ENCODE results near the gene NFIA. TPM values are rescaled to one million over a fixed set of nuclear protein-coding genes. Genes with fewer than 3 reads are reported as not detected.

Gene NFIA
- total and polyA plus RNA-seq, 2 of the 13 experiments (the other 11 are each of a cell fraction or from before 2014, with no cell fraction given): 14.7 to 28.5 TPM

GRCh38 chr1:61259379-61260148, 177.2 kb downstream of the NFIA start:
- intact Hi-C loops (cut with micrococcal nuclease; ENCODE audit: unreplicated experiment): no loop called here
- H4K20me1 ChIP-seq (ENCODE audit: insufficient read depth, low read length): no peaks in the 10 kb centered on the region
- no peaks in the 10 kb centered on the region for H3K27me3 ChIP-seq (ENCODE audit: control insufficient read depth in 1 of 2, insufficient read depth in 2 of 2, low read length in 2 of 2)
- DNase-seq (ENCODE audit: low spot score) (no peak), FAIRE-seq (no peak), ATAC-seq (no peak)
- H3K4me3 ChIP-seq (replicated peaks in 1 of 3; ENCODE audit: insufficient read depth in 1 of 3, low read depth in 2 of 3, low read length in 3 of 3): no peak overlapping the region
- TF ChIP-seq ZNF775 (CRISPR knock-in tag; IDR thresholded peaks at IDR 0.05; ENCODE audit: borderline replicate concordance) (no peak), ZNF441 (CRISPR knock-in tag; IDR thresholded peaks at IDR 0.05; ENCODE audit: borderline replicate concordance) (no peak), SOX5 (CRISPR knock-in tag; IDR thresholded peaks at IDR 0.05; ENCODE audit: borderline replicate concordance) (no peak), ZNF460 (CRISPR knock-in tag; IDR thresholded peaks at IDR 0.05; ENCODE audit: borderline replicate concordance) (no peak), SALL2 (CRISPR knock-in tag; IDR thresholded peaks at IDR 0.05) (no peak), ZNF570 (CRISPR knock-in tag; IDR thresholded peaks at IDR 0.05; ENCODE audit: borderline replicate concordance) (no peak), ATRX (CRISPR knock-in tag; IDR thresholded peaks at IDR 0.05; ENCODE audit: borderline replicate concordance) (no peak), SPEN (CRISPR knock-in tag; IDR thresholded peaks at IDR 0.05; ENCODE audit: low read depth) (no peak), RBM22 (optimal IDR thresholded peaks at IDR 0.05; ENCODE audit: low read length) (no peak), PHF5A (CRISPR knock-in tag; IDR thresholded peaks at IDR 0.05; ENCODE audit: low read depth, unreplicated experiment) (no peak), CTCF (CRISPR knock-in tag; IDR thresholded peaks at IDR 0.05) (no peak), FOSL2 (CRISPR knock-in tag; IDR thresholded peaks at IDR 0.05) (no peak), ZIK1 (CRISPR knock-in tag; IDR thresholded peaks at IDR 0.05; ENCODE audit: borderline replicate concordance, low read depth) (no peak), DPF2 (CRISPR knock-in tag; IDR thresholded peaks at IDR 0.05; ENCODE audit: borderline replicate concordance, low read depth) (no peak), ARNT (IDR thresholded peaks at IDR 0.05) (no peak), AGO2 (optimal IDR thresholded peaks at IDR 0.05; ENCODE audit: low read depth, low read length) (no peak), MXD4 (CRISPR knock-in tag; IDR thresholded peaks at IDR 0.05) (no peak), ZNF138 (CRISPR knock-in tag; IDR thresholded peaks at IDR 0.05; ENCODE audit: low read depth) (no peak), HNF4A (CRISPR knock-in tag; IDR thresholded peaks at IDR 0.05) (no peak), ZNF782 (CRISPR knock-in tag; IDR thresholded peaks at IDR 0.05; ENCODE audit: borderline replicate concordance) (no peak)
- no peak overlapping the region for H3K4me2 ChIP-seq (ENCODE audit: low read depth, low read length)
- H2AFZ ChIP-seq (ENCODE audit: low read length): no peak overlapping the region
- 93% methylated on average over 9 of the region's 9 CpGs for WGBS (ENCODE audit: low lambda C conversion rate)
- in situ Hi-C loops (cut with HindIII; ENCODE audit: extremely low pct_ligation_motif_present, low pct_unique_long_range_greater_than_20kb): no loop called here
- ChIA-PET CTCF (ENCODE audit: low intra/inter-chr PET ratio, low total read pairs) (no interaction called here), POLR2A (no interaction called here)
- H3K79me2 ChIP-seq (ENCODE audit: insufficient read depth, low read length): peaks cover 81% of the 10 kb centered on the region
- no peaks in the 10 kb centered on the region for H3K36me3 ChIP-seq (replicated peaks in 1 of 2; ENCODE audit: control insufficient read depth in 1 of 2, insufficient read depth in 2 of 2, low read length in 2 of 2)
- no peaks in the 10 kb centered on the region for H3K9me3 ChIP-seq (ENCODE audit: low read length)
- H3K4me1 ChIP-seq (ENCODE audit: insufficient read depth, low read length): peaks cover 46% of the 10 kb centered on the region
- no TSS peak for BruUV-seq (replicated peaks)
- H3K27ac ChIP-seq (ENCODE audit: extremely low read length, insufficient read depth, low read length): no peak overlapping the region
- H3K9ac ChIP-seq (ENCODE audit: insufficient read depth, low read depth, low read length): no peak overlapping the region
